Measurements from ENCODE around the gene KCNQ1. TPM values are rescaled to one million over a fixed set of nuclear protein-coding genes. Genes with fewer than 3 reads are reported as not detected.

Gene KCNQ1
- total RNA-seq, 2 donors from 2014 or later, result 18.6 to 25.5 TPM

- Mint-ChIP-seq H3K4me1 (peaks cover 4% of the 10 kb centered on the region), H3K27ac (no peak overlapping the region), H3K4me3 (no peak overlapping the region), H3K27me3 (no peaks in the 10 kb centered on the region), H3K36me3 (ENCODE audit: low read depth) (peaks cover 3% of the 10 kb centered on the region)
- no peaks in the 10 kb centered on the region for H3K9me3 ChIP-seq (ENCODE audit: control insufficient read depth, low read length, poor library complexity, severe bottlenecking)
- DNase-seq (no peak), ATAC-seq (no peak)
Observed at GRCh38 chr11:2656859-2657258, 212.1 kb downstream of the KCNQ1 start.

GRCh38 chr11:2657697-2658284 lies 213.0 kb downstream of the KCNQ1 start:
- peaks cover 3% of the 10 kb centered on the region for H3K36me3 Mint-ChIP-seq (ENCODE audit: low read depth)
- no peak for ATAC-seq
- H3K27me3 Mint-ChIP-seq, result no peaks in the 10 kb centered on the region
- no peaks in the 10 kb centered on the region for H3K9me3 ChIP-seq (ENCODE audit: control insufficient read depth, low read length, poor library complexity, severe bottlenecking)
- no peak overlapping the region for H3K4me3 Mint-ChIP-seq
- DNase-seq, result no peak
- peaks cover 4% of the 10 kb centered on the region for H3K4me1 Mint-ChIP-seq
- no peak overlapping the region for H3K27ac Mint-ChIP-seq

GRCh38 chr11:2660357-2660939 lies 215.6 kb downstream of the KCNQ1 start:
- H3K36me3 Mint-ChIP-seq (ENCODE audit: low read depth), result peaks cover 3% of the 10 kb centered on the region
- H3K9me3 ChIP-seq (ENCODE audit: control insufficient read depth, low read length, poor library complexity, severe bottlenecking), result no peaks in the 10 kb centered on the region
- ATAC-seq, result no peak
- no peak for DNase-seq
- peaks cover 4% of the 10 kb centered on the region for H3K4me1 Mint-ChIP-seq
- H3K4me3 Mint-ChIP-seq, result no peak overlapping the region
- no peaks in the 10 kb centered on the region for H3K27me3 Mint-ChIP-seq
- no peak overlapping the region for H3K27ac Mint-ChIP-seq

GRCh38 chr11:2661173-2662023 lies 216.6 kb downstream of the KCNQ1 start:
- H3K27ac Mint-ChIP-seq, result no peak overlapping the region
- DNase-seq, result no peak
- H3K36me3 Mint-ChIP-seq (ENCODE audit: low read depth), result peaks cover 3% of the 10 kb centered on the region
- H3K27me3 Mint-ChIP-seq, result no peaks in the 10 kb centered on the region
- H3K4me3 Mint-ChIP-seq, result no peak overlapping the region
- H3K4me1 Mint-ChIP-seq, result peaks cover 1% of the 10 kb centered on the region
- H3K9me3 ChIP-seq (ENCODE audit: control insufficient read depth, low read length, poor library complexity, severe bottlenecking), result no peaks in the 10 kb centered on the region
- no peak for ATAC-seq

GRCh38 chr11:2662024-2662312 lies 217.2 kb downstream of the KCNQ1 start:
- Mint-ChIP-seq H3K4me1 (no peaks in the 10 kb centered on the region), H3K4me3 (no peak overlapping the region), H3K27me3 (no peaks in the 10 kb centered on the region), H3K27ac (no peak overlapping the region), H3K36me3 (ENCODE audit: low read depth) (peaks cover 3% of the 10 kb centered on the region)
- no peaks in the 10 kb centered on the region for H3K9me3 ChIP-seq (ENCODE audit: control insufficient read depth, low read length, poor library complexity, severe bottlenecking)
- ATAC-seq (no peak), DNase-seq (no peak)

- Mint-ChIP-seq H3K27me3 (no peaks in the 10 kb centered on the region), H3K27ac (no peak overlapping the region), H3K4me3 (no peak overlapping the region), H3K36me3 (ENCODE audit: low read depth) (peaks cover 3% of the 10 kb centered on the region), H3K4me1 (no peaks in the 10 kb centered on the region)
- H3K9me3 ChIP-seq (ENCODE audit: control insufficient read depth, low read length, poor library complexity, severe bottlenecking), result no peaks in the 10 kb centered on the region
- ATAC-seq (no peak), DNase-seq (no peak)
Observed at GRCh38 chr11:2662430-2663299, 217.9 kb downstream of the KCNQ1 start.

GRCh38 chr11:2663506-2663905 lies 218.7 kb downstream of the KCNQ1 start:
- no peaks in the 10 kb centered on the region for H3K9me3 ChIP-seq (ENCODE audit: control insufficient read depth, low read length, poor library complexity, severe bottlenecking)
- Mint-ChIP-seq H3K36me3 (ENCODE audit: low read depth) (peaks cover 5% of the 10 kb centered on the region), H3K4me1 (peaks cover 2% of the 10 kb centered on the region), H3K27me3 (no peaks in the 10 kb centered on the region), H3K27ac (no peak overlapping the region), H3K4me3 (no peak overlapping the region)
- DNase-seq (no peak), ATAC-seq (no peak)

- no peak overlapping the region for H3K27ac Mint-ChIP-seq
- ATAC-seq (no peak), DNase-seq (no peak)
- peaks cover 4% of the 10 kb centered on the region for H3K4me1 Mint-ChIP-seq
- no peaks in the 10 kb centered on the region for H3K27me3 Mint-ChIP-seq
- H3K4me3 Mint-ChIP-seq, result no peak overlapping the region
- no peaks in the 10 kb centered on the region for H3K9me3 ChIP-seq (ENCODE audit: control insufficient read depth, low read length, poor library complexity, severe bottlenecking)
- H3K36me3 Mint-ChIP-seq (ENCODE audit: low read depth), result peaks cover 7% of the 10 kb centered on the region
Observed at GRCh38 chr11:2663915-2664314, 219.1 kb downstream of the KCNQ1 start.

GRCh38 chr11:2664376-2664775 lies 219.6 kb downstream of the KCNQ1 start:
- no peak for DNase-seq
- Mint-ChIP-seq H3K4me1 (peaks cover 4% of the 10 kb centered on the region), H3K27ac (no peak overlapping the region), H3K4me3 (no peak overlapping the region), H3K36me3 (ENCODE audit: low read depth) (peaks cover 7% of the 10 kb centered on the region), H3K27me3 (no peaks in the 10 kb centered on the region)
- no peaks in the 10 kb centered on the region for H3K9me3 ChIP-seq (ENCODE audit: control insufficient read depth, low read length, poor library complexity, severe bottlenecking)
- no peak for ATAC-seq

- Mint-ChIP-seq H3K4me3 (no peak overlapping the region), H3K4me1 (peaks cover 4% of the 10 kb centered on the region), H3K27me3 (no peaks in the 10 kb centered on the region), H3K36me3 (ENCODE audit: low read depth) (peaks cover 7% of the 10 kb centered on the region), H3K27ac (no peak overlapping the region)
- ATAC-seq (no peak), DNase-seq (no peak)
- no peaks in the 10 kb centered on the region for H3K9me3 ChIP-seq (ENCODE audit: control insufficient read depth, low read length, poor library complexity, severe bottlenecking)
Observed at GRCh38 chr11:2664791-2665525, 220.2 kb downstream of the KCNQ1 start.

GRCh38 chr11:2665526-2666400 lies 221.0 kb downstream of the KCNQ1 start:
- Mint-ChIP-seq H3K4me3 (no peak overlapping the region), H3K27ac (no peak overlapping the region), H3K27me3 (no peaks in the 10 kb centered on the region), H3K4me1 (peaks cover 4% of the 10 kb centered on the region), H3K36me3 (ENCODE audit: low read depth) (peaks cover 6% of the 10 kb centered on the region)
- DNase-seq (no peak), ATAC-seq (no peak)
- H3K9me3 ChIP-seq (ENCODE audit: control insufficient read depth, low read length, poor library complexity, severe bottlenecking), result no peaks in the 10 kb centered on the region

- ATAC-seq (no peak), DNase-seq (no peak)
- Mint-ChIP-seq H3K27me3 (no peaks in the 10 kb centered on the region), H3K36me3 (ENCODE audit: low read depth) (peaks cover 4% of the 10 kb centered on the region), H3K4me3 (no peak overlapping the region), H3K27ac (no peak overlapping the region), H3K4me1 (peaks cover 4% of the 10 kb centered on the region)
- H3K9me3 ChIP-seq (ENCODE audit: control insufficient read depth, low read length, poor library complexity, severe bottlenecking), result no peaks in the 10 kb centered on the region
Observed at GRCh38 chr11:2666401-2666741, 221.6 kb downstream of the KCNQ1 start.
